Rectal smooth muscle tissue (tissue), 1 donor: ENCODE data around the gene TSN.
"Not testable (repeated sequence)": the region's sequence is repeated elsewhere in the genome, so short reads cannot be mapped to it uniquely, and the experiment has no call there.

ENCODE experiments used
- H3K27ac ChIP-seq: one replicate; pipeline ENCODE4 v1.7.0; 2013; ENCODE audit warnings: low read depth, low read length, inconsistent platforms
- H3K27me3 ChIP-seq: one replicate; pipeline ENCODE4 v1.7.0; 2013; ENCODE audit warnings: low read length; ENCODE audit not compliant: control insufficient read depth, insufficient read depth
- H3K36me3 ChIP-seq: one replicate; pipeline ENCODE4 v1.7.0; 2013; ENCODE audit warnings: low read length; ENCODE audit not compliant: control insufficient read depth, insufficient read depth
- H3K4me1 ChIP-seq: one replicate; pipeline ENCODE4 v1.7.0; 2013; ENCODE audit warnings: low read length; ENCODE audit not compliant: control insufficient read depth, insufficient read depth
- H3K4me3 ChIP-seq: one replicate; pipeline ENCODE4 v1.7.0; 2013; ENCODE audit warnings: low read length
- H3K9ac ChIP-seq: one replicate; pipeline ENCODE4 v1.7.0; 2013; ENCODE audit warnings: low read length

The TSN gene

DNA sequence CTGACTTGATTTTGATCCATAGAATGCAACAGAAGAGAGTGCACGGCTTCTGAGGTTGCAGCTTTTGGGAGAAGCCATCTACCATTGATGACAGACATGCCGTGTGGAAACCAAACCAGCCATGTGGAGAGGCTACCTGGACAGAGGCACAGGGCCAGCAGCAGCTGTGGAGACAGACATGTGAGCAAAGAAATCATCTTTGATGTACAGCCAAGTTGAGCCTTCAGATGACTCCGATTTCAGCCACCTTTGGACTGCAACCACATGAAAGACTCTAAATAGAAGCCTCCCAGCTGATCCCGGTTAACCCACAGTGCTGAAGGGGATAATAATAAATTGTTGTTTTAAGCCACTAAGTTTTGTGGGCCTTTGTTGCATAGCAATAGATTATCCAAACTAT, 54.2 kb downstream of the TSN start:
- Histone ChIP-seq H3K4me1 (no peaks in the 10 kb centered on the region), H3K9ac (no peak overlapping the region), H3K27me3 (no peaks in the 10 kb centered on the region), H3K36me3 (no peaks in the 10 kb centered on the region), H3K4me3 (no peak overlapping the region), H3K27ac (no peak overlapping the region)

DNA sequence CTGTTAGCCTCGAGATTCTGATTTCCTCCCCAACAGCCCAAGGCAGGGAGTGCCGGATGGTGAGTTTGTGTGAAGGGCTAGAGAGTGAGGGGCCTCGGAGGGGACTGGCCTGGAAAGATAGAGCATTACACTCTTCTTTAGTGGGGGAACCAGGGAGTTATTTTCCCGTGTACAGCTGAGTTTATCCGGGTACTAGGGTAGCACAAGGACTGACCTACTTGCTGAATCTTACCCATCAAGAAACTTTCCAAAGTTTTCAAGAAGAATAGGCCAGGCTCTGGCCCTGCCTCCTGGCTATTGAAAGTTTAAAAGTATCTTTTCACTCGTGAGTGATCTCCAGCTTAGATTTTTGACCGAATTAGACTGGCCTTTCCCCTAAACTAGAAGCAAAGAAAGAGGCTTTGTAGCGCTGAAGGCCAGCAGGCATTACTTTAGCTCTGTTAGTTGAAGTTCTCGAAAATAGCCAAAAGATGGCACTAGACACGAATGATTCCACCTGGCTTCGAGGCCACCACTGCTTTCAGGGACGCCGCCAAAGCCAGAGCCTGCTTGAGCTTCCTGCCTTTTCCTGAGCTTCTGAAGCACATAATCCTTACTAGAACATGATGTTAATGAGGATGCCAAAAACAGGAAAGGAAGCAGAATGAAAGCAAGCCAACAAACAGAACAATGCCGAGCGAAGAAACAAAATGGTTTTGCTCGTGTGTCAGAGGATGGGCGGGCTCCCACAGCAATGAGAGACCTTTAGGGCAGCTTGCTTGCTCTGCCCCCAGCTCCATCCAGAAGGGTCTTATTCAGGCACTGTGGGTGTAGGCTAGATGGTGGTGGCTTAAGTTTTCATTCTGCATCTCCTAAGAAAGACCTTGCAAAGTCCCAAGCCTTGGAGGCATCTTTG, 55.8 kb downstream of the TSN start:
- Histone ChIP-seq H3K4me1 (no peaks in the 10 kb centered on the region), H3K27me3 (no peaks in the 10 kb centered on the region), H3K27ac (no peak overlapping the region), H3K9ac (no peak overlapping the region), H3K4me3 (no peak overlapping the region), H3K36me3 (no peaks in the 10 kb centered on the region)

DNA sequence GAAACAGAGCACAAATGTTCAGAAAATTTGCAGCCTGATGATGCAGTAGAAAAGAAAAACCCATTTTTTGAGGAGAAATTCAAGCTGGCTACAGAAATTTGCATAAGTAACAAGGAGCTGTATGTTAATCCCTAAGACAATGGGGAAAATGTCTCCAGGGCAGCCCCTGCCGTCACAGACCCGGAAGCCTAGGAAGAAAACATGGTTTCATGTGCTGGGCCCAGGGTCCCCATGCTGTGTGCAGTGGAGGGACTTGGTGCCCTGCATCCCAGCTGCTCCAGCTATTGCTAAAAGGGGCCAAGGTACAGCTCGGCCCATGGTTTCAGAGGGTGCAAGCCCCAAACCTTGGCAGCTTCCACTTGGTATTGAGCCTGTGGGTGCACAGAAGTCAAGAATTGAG, 57.6 kb downstream of the TSN start:
- H3K36me3 ChIP-seq, H3K4me3 ChIP-seq, H3K27ac ChIP-seq, H3K4me1 ChIP-seq, H3K9ac ChIP-seq, H3K27me3 ChIP-seq: not testable (repeated sequence)

DNA sequence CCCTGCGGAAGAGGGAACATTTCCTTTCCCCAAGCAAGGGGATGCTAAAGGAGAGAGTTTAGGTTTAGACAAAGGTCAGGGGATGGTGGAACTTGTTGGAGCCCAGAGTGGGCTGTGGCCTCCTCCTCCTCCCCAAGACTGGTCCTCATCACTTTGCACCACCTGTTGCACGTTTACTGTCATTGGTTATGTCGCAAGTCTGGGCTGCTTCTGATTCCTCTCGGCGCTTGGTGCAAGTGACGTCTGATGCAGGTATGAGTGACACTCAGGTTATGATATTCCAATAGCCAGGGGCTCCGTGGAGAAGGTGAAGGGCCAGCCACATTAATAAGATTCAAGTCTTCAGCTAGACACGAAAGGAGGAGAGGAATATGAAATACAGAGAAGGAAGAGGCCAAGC, 59.8 kb downstream of the TSN start:
- no peaks in the 10 kb centered on the region for H3K27me3 ChIP-seq
- no peak overlapping the region for H3K27ac ChIP-seq
- no peaks in the 10 kb centered on the region for H3K4me1 ChIP-seq
- no peaks in the 10 kb centered on the region for H3K36me3 ChIP-seq
- H3K4me3 ChIP-seq, result no peak overlapping the region
- H3K9ac ChIP-seq, result no peak overlapping the region

DNA sequence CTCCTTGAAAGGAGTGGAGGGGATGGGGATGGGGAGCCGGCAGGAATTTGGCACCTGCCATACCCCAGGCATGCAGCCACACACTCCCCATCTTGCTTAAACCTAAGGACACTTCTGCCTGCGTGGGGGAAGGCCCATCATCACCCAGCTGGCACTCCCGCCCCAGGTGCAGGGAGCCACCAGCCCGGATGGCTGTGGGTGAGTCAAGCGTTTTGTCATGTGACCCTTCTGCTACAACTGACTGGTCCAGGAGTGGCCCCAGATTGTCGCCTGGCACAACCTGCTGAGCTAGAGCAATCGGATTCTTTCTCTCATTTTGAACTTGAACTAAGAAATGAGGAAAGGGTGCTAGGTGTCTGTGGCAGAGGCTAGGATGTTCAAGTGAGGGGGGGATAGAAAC, 61.3 kb downstream of the TSN start:
- H3K4me3 ChIP-seq, result no peak overlapping the region
- no peaks in the 10 kb centered on the region for H3K36me3 ChIP-seq
- H3K9ac ChIP-seq, result no peak overlapping the region
- no peak overlapping the region for H3K27ac ChIP-seq
- H3K27me3 ChIP-seq, result no peaks in the 10 kb centered on the region
- H3K4me1 ChIP-seq, result no peaks in the 10 kb centered on the region

DNA sequence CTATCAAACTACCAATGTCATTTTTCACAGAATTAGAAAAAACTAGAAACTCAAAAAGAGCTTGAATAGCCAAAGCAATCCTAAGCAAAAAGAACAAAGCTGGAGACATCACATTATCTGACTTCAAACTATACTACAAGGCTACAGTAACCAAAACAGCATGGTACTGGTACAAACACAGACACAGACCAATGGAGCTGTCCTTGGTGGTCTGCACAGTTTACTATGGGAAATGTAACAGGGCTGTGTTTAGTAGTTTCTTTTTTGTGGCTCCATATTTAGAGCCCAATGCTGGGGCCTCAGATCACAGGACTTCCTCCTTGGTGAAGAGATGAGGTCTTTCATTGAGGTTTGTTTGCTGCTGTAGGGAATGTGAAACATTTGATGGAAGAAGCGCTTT, 61.9 kb downstream of the TSN start:
- H3K9ac ChIP-seq, H3K36me3 ChIP-seq, H3K27ac ChIP-seq, H3K27me3 ChIP-seq, H3K4me1 ChIP-seq, H3K4me3 ChIP-seq: not testable (repeated sequence)
